Neural progenitor cell (in vitro differentiated cells): ENCODE results near the gene SIN3B.

ENCODE experiments used
- CTCF ChIP-seq: fragments of 200-600 bp; sonication (generic); IDR thresholded peaks from 2 replicates; pipeline ENCODE4 v1.5.1; 2017; ENCODE audit warnings: antibody characterized with exemption, mild to moderate bottlenecking
- EZH2 ChIP-seq: fragments of 200-600 bp; sonication (generic); IDR thresholded peaks from 2 replicates; pipeline ENCODE4 v1.6.1; 2017; ENCODE audit warnings: antibody characterized with exemption, mild to moderate bottlenecking, moderate library complexity
- EZH2phosphoT487 ChIP-seq: fragments of 200-600 bp; sonication (generic); IDR thresholded peaks from 2 replicates; pipeline ENCODE4 v1.6.1; 2017; ENCODE audit warnings: antibody characterized with exemption

GRCh38 chr19:16782719-16783118 lies 46.5 kb upstream of the SIN3B start:
- no peak for TF ChIP-seq CTCF
- no peak for TF ChIP-seq EZH2
- no peak for TF ChIP-seq EZH2phosphoT487
